Central memory CD4-positive, alpha-beta T cell (primary cell): ENCODE results near the gene IFT20.

ENCODE experiments used
- DNase-seq: peaks from one replicate; pipeline ENCODE4 v3.0.0; 2022
- total RNA-seq, 3 experiments: gene quantifications; one replicate each; lab custom pipeline; 2026; lab: John Stamatoyannopoulos, UW

The IFT20 gene, protein sequence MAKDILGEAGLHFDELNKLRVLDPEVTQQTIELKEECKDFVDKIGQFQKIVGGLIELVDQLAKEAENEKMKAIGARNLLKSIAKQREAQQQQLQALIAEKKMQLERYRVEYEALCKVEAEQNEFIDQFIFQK
- total RNA-seq = 10.2 to 28.4 (median 18.3) reads per million in 3 experiments

GRCh38 chr17:28335201-28335958 is at the start of gene IFT20, which contains the start of gene TNFAIP1:
Gene IFT20 (minus strand): TSS chr17:28335472. CDS start chr17:28331985, 3,487 bp downstream.
Gene TNFAIP1 (plus strand): TSS chr17:28335761. CDS start chr17:28339522, 3,761 bp downstream.
- peak; percentile 99 for DNase-seq

DNA sequence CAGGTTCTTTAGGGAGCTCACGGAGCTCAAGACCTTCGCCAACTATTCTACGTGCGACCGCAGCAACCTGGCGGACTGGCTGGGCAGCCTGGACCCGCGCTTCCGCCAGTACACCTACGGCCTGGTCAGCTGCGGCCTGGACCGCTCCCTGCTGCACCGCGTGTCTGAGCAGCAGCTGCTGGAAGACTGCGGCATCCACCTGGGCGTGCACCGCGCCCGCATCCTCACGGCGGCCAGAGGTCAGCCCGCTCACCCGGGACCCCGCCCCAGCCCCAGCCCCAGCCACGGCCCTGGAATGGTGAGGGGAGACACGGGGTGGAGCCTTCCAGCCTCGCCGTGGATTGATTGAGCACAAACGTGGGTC is 49.7 kb upstream of the IFT20 start:
- DNase-seq = no peak

- DNase-seq = peak; percentile 56
Measured at GRCh38 chr17:28384281-28385036, 49.2 kb upstream of the IFT20 start.

GRCh38 chr17:28381141-28381825 is 46.0 kb upstream of the IFT20 start:
- DNase-seq = no peak

DNA sequence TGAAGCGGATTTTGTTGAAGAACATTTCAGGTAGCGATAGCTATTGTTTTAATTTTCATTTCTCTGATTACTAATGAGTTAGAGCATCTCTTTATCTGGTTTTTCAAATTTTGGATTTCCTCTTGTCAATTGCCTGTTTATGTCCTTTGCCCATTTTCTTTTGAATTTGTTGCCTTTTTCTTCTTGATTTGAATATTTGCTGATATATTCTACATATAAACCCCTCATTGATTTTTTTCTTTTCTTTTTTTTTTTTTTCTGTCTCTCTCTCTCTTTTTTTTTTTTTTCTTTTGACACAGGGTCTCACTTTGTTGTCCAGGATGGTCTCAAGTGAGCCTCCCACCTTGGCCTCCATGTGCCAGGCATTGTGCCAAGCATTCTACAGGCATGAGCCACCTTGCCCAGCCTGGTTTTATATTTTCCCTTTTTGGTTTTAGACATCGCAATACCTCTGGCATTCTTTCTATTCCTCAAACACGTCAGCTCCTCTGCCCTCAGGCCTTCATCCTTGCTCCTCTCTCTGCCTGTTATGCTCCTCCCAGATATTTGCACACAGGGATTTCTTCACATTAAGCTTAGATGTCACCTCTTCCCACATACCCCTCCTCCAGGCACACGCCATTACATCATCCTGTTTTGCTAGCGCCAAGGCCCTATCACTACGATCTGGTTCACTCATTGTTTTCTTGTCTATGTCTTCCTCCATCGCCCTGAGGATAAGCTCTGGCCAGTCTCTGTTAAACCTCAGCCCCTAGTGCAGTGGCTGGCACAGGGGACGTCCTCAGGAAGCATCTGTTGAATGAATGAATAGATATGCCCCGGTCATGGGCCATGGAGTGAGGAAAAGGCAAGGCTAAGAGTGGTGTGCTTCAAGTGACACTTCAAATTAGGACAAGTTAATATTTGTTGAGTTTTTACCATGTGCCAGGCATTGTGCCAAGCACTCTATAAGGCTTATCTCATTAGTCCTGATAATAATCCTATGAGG is 44.8 kb upstream of the IFT20 start:
- no peak for DNase-seq

DNA sequence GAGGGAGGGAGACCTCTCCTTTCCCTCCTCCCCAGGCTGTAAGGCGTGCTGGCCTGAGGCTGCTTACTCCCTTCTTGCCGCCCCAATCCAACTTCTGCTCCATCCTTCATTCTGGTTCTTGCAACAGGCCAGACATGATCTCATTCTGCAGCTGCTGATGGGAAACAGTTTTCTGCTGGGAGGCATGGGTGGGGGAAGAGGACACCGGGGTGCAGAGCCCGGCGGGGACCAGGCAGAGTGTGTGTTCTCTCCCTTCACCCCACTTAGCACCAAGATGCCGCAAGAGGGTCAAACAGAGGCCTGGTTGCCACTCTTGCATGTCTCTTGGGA is 37.6 kb upstream of the IFT20 start:
- no peak for DNase-seq

GRCh38 chr17:28372203-28372944 is 37.1 kb upstream of the IFT20 start:
- DNase-seq = no peak

GRCh38 chr17:28371245-28372202 is 36.3 kb upstream of the IFT20 start, which contains the start of gene SARM1:
Gene SARM1 (plus strand): TSS chr17:28371694. CDS start chr17:28372033, 339 bp downstream.
- peak; percentile 72 for DNase-seq

GRCh38 chr17:28370744-28371103 is 35.5 kb upstream of the IFT20 start:
- no peak for DNase-seq

GRCh38 chr17:28370035-28370743 is 34.9 kb upstream of the IFT20 start, which contains the start of gene VTN:
Gene VTN (minus strand): TSS chr17:28370307. CDS start chr17:28370203, 104 bp downstream.
- DNase-seq = no peak

GRCh38 chr17:28369684-28370034 is 34.4 kb upstream of the IFT20 start:
- DNase-seq = no peak

DNA sequence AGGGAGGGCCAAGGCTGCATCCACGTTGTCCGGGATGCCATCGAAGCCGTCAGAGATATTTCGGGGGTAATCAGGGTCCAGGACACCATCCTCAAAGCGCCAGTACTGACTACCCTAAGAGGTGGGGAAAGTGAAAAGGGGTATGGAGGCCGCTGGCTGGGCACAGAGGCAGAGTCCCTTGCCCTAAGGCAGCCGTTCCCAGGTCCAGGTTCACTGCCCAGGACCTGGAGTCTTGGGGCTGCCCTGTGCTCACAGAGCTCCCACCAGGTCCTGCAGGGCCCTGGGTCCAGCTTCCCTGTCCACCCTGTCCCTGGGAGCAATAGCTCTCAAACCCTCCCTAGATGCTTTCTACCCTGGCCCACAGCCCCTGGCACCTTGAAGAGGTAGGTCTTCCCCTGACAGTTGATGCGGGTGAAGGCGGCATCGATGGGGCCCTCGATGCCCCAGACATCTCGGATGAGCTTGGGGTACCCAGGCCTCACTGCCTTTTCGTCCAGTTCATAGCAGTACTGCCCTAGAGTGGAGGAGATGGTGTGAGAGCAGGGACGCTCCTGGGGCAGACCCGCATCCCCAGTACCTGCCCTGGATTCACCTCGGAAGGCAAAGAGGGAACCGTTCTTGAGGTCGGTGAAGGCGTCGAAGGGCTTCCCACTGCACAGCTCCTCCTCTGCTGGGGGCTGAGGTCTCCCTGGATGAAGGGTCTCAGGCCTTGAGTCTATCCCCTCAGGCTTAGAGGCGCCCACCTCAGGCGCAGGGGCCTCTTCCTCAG is 33.8 kb upstream of the IFT20 start:
- no peak for DNase-seq

DNA sequence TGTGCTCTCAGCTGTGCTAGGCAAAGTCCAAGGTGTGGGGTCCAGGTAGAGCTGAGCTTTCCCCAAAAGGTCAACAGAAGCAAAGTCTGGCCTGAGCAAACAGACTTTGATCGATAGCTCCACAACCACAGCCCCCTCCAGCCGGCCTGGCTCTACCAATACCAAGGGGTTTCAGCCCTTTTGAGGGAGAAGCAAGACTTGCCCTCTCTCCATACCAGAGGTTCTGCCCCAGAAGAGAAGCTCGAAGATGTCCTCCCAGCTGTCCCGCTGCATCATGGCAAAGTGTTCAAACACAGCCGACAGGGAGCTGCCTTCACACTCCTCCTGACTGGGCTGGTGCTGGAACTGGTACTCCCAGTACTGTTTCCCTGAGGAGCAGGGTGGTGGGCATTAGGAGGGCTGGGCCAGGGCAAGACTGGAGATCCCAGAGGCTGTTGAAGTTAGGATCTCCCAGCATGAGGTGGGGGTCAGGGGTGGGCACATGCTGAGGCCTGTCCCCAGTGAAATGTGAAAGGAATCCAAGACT is 33.1 kb upstream of the IFT20 start:
- DNase-seq = no peak

DNA sequence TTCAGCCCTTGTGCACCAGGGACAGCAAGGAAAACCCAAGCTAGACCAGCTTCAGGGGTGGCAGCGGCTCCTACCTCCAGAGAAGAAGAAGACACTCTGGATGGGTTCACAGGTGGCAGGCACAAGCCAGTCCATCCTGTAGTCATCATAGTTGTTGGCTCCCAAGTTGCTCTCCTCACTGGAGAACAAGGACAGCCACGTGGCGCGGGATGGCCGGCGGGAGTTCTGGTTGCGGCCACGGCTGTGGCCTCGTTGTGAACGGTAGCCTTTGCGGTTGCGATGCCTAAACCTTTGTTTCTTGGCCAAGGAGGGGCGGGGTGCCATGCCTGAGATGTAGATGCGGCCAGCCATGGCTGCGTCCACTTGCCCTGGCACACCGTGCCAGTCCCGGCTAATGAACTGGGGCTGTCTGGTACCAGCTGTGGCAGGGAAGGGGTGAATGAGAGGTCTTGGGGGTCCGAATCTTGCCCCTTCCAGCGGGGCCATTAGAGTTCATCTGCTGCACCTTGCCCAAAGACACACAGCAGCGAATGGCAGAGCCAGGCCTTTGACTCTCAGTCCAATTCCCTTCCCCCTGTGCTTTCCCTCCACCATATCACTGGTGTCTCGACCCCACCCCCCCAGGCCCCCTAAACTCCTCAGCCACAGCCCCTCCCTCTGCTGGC is 32.5 kb upstream of the IFT20 start:
- DNase-seq = no peak

DNA sequence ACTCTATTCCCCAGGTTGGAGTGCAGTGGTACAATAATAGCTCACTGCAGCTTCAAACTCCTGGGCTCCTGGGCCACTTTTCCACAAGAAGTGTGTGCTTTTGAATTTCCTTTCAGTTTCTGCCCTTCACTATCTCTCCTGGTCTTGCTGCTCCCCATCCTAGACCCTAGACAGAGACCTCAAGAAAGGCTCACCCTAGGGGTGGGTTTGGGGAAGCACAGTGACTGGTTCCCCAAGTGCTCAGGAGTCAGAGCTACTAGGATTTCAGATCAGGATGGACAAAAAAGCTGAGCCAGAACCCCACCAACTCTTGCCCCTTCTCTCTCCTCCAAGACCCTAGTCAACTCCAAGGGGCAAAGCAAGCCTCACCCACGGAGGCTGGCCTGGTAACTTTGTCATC is 31.3 kb upstream of the IFT20 start:
- DNase-seq = no peak

DNA sequence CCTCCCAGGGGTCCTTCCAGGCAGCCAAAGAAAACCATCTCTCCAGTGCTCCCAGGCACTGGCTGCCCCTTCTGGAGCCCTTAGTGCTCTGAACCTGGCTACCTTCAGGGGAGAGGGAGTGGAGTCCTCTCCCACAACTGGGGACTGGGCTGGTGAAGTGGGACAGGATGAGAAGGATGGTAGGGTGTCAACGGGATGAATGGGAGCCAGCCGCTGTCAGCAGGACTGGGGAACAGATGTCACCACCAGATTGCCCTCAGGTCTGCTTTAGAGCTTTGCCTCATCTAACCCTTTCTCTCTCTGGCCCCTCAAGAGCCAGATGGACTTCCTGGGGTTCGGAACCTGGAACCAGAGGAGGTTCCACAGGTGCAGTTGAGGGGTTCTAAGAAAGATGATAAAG is 30.2 kb upstream of the IFT20 start:
- DNase-seq = no peak

- no peak for DNase-seq
Measured at GRCh38 chr17:28364665-28365363, 29.5 kb upstream of the IFT20 start, which contains the start of gene SEBOX. Gene SEBOX (minus strand): TSS chr17:28365199. CDS start chr17:28365151, 48 bp downstream.
